Measurements from ENCODE around the gene GALR1.
A peak's percentile ranks its signal among the peaks of the same experiment; 100 is the strongest.

The GALR1 gene

GRCh38 chr18:77248873-77249568 lies 627 bp upstream of the GALR1 start:
- Histone ChIP-seq H3K36me3 (ENCODE audit: control insufficient read depth, insufficient read depth, low read length) (no peaks in the 10 kb centered on the region), H3K79me2 (no peaks in the 10 kb centered on the region), H3K27ac (no peak overlapping the region), H3K27me3 (ENCODE audit: control insufficient read depth, insufficient read depth, low read length) (no peaks in the 10 kb centered on the region), H3K4me1 (peaks cover 3% of the 10 kb centered on the region), H3K9ac (no peak overlapping the region), H3K4me2 (ENCODE audit: low read length) (peak overlapping the region; percentile 81), H2AFZ (peak overlapping the region; percentile 1), H3K9me3 (ENCODE audit: control insufficient read depth, low read length) (no peaks in the 10 kb centered on the region), H3K4me3 (ENCODE audit: low read depth, low read length) (peak overlapping the region; percentile 55)
- TF ChIP-seq CTCF (IDR thresholded peaks at IDR 0.05): no peak

GRCh38 chr18:77250501-77250925 lies 865 bp downstream of the GALR1 start:
- Histone ChIP-seq H3K4me1 (peaks cover 6% of the 10 kb centered on the region), H2AFZ (no peak overlapping the region), H3K4me3 (ENCODE audit: low read depth, low read length) (peak overlapping the region; percentile 55), H3K27me3 (ENCODE audit: control insufficient read depth, insufficient read depth, low read length) (no peaks in the 10 kb centered on the region), H3K9me3 (ENCODE audit: control insufficient read depth, low read length) (no peaks in the 10 kb centered on the region), H3K27ac (no peak overlapping the region), H3K79me2 (no peaks in the 10 kb centered on the region), H3K4me2 (ENCODE audit: low read length) (peak overlapping the region; percentile 81), H3K9ac (no peak overlapping the region), H3K36me3 (ENCODE audit: control insufficient read depth, insufficient read depth, low read length) (no peaks in the 10 kb centered on the region)
- no peak for TF ChIP-seq CTCF (IDR thresholded peaks at IDR 0.05)

GRCh38 chr18:77250926-77251729 lies 1.5 kb downstream of the GALR1 start:
- Histone ChIP-seq H3K4me2 (ENCODE audit: low read length) (peak overlapping the region; percentile 81), H3K36me3 (ENCODE audit: control insufficient read depth, insufficient read depth, low read length) (no peaks in the 10 kb centered on the region), H3K27me3 (ENCODE audit: control insufficient read depth, insufficient read depth, low read length) (no peaks in the 10 kb centered on the region), H3K27ac (no peak overlapping the region), H3K4me3 (ENCODE audit: low read depth, low read length) (peak overlapping the region; percentile 55), H3K9ac (no peak overlapping the region), H3K9me3 (ENCODE audit: control insufficient read depth, low read length) (no peaks in the 10 kb centered on the region), H2AFZ (no peak overlapping the region), H3K79me2 (no peaks in the 10 kb centered on the region), H3K4me1 (peaks cover 6% of the 10 kb centered on the region)
- no peak for TF ChIP-seq CTCF (IDR thresholded peaks at IDR 0.05)

GRCh38 chr18:77251730-77252050 lies 2.0 kb downstream of the GALR1 start:
- Histone ChIP-seq H3K79me2 (no peaks in the 10 kb centered on the region), H3K36me3 (ENCODE audit: control insufficient read depth, insufficient read depth, low read length) (no peaks in the 10 kb centered on the region), H3K4me2 (ENCODE audit: low read length) (peak overlapping the region; percentile 81), H2AFZ (no peak overlapping the region), H3K9me3 (ENCODE audit: control insufficient read depth, low read length) (no peaks in the 10 kb centered on the region), H3K4me1 (peaks cover 6% of the 10 kb centered on the region), H3K27ac (no peak overlapping the region), H3K4me3 (ENCODE audit: low read depth, low read length) (no peak overlapping the region), H3K9ac (no peak overlapping the region), H3K27me3 (ENCODE audit: control insufficient read depth, insufficient read depth, low read length) (no peaks in the 10 kb centered on the region)
- no peak for TF ChIP-seq CTCF (IDR thresholded peaks at IDR 0.05)
